Ramos (cell line): ENCODE measurements around the gene IRF3.

ENCODE experiments used
- in situ Hi-C: fragments of 300-500 bp; cut with MboI; formaldehyde crosslinking; loops from one replicate; pipeline ENCODE4 v1.14.3; 2022; ENCODE audit warnings: low sequenced_read_pairs; ENCODE audit not compliant: unreplicated experiment

IRF3 gene

DNA sequence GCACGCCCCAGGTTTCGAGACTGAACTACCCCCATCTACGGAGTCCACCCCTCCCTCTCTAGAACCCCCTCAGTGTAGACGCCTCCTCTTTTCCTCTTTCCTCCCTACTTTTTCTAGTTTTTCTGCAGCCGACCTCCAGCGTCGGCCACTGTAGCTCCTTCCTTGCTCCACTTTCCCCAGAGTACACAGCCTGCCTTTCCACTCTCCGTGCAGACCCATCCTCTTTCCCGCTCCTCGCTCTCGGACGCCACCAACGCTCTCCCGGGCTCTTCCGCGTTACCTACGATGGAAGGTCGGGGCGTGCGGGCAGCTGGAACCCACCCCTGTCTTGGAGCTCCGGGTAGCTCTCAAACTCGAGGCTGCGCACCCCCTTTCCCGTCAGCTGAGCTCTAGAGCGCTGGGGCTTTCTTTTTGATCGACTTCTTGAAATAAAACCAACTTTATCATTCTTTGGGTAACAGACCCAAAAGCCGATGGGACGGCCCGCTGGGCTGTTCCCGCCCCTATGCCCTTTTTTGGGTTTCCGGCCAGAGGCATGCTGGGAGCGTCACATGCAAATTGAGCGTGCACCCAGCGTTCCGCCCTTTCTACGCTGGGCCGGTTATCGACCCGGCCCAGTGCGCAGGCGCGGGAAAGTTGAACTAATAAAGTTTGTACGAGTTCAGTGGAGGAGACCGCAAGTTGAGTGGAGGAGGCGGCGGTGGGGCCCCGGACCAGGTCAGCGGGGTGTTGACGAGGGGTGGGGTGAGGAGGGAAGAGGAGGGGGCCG, at the start of gene IRF3, which contains the start of gene BCL2L12:
IRF3 (minus strand) TSS at position 507 of the 769 bp plus-strand sequence. CDS start 1,019 bp downstream, outside the sequence.
BCL2L12 (plus strand) TSS at position 583 of the 769 bp plus-strand sequence. CDS start 760 bp downstream, outside the sequence.
- in situ Hi-C loops, result no loop called here

DNA sequence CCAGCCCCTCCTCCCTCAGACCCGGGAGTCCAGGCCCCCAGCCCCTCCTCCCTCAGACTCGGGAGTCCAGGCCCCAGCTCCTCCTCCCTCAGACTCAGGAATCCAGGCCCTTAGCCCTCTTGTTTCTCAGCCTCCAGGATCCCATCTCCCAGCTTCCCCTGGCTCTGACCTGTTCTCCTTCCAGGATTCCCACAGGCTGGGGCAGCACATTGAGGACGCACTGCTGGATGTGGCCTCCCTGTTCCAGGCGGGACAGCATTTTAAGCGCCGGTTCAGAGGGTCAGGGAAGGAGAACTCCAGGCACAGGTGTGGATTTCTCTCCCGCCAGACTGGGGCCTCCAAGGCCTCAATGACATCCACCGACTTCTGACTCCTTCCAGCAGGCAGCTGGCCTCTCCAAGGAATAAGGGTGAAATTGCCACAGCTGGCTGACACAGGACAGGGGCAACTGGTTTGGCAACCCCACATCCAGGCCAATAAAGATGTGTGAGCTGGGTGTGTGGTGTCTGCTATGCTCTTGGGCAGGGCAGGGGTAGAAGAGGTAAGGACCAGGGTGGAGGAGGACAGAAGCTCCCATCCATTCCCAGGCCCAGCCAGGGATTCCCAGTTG, 47.7 kb upstream of the IRF3 start:
- in situ Hi-C loops, result no loop called here

GRCh38 chr19:49712397-49712859, 46.8 kb upstream of the IRF3 start:
- in situ Hi-C loops, result no loop called here

DNA sequence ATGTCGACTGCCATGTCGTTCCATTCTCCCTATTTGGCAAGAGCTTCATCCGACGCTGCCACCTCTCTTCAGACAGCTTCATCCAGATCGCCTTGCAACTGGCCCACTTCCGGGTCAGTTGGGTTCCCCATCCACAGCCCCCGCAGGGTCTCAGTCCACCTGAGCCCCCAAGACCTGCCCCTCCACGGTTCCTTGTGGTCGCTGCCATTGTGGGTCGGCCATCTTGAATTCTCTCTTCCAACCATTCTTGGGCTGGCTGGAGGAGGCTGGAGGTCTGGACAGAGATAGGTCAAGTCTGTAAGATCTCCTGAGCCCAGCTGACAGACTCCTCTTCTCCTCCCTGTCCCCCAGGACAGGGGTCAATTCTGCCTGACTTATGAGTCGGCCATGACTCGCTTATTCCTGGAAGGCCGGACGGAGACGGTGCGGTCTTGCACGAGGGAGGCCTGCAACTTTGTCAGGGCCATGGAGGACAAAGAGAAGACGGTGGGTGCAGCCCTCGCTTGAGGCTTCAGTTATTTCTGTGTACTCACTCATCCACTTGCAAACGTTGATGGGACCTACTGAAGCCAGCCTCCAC, 44.8 kb upstream of the IRF3 start:
- in situ Hi-C loops, result no loop called here

GRCh38 chr19:49705919-49706318, 40.3 kb upstream of the IRF3 start:
- in situ Hi-C loops, result no loop called here

- in situ Hi-C loops, result no loop called here
Measured at GRCh38 chr19:49704888-49705642, 39.4 kb upstream of the IRF3 start.

GRCh38 chr19:49701271-49701786, 35.7 kb upstream of the IRF3 start:
- in situ Hi-C loops, result no loop called here

DNA sequence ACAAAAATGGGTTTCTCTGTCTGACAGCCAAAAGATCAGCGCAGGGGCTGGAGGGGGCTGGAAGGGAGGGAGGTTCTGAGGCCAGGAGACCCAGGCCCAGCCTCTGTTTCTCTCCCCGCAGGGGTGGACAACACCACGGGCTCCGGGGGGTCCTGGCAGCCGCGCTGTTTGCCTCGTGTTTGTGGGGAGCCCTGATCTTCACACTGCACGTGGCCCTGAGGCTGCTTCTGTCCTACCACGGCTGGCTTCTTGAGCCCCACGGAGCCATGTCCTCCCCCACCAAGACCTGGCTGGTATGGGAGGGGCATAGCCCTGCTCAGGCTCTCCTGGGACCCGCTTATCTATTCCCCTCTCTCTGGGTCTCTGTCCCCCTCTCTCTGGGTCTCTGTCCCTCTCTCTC, 34.9 kb upstream of the IRF3 start:
- in situ Hi-C loops, result no loop called here

- in situ Hi-C loops, result no loop called here
Measured at GRCh38 chr19:49699364-49699763, 33.7 kb upstream of the IRF3 start.

DNA sequence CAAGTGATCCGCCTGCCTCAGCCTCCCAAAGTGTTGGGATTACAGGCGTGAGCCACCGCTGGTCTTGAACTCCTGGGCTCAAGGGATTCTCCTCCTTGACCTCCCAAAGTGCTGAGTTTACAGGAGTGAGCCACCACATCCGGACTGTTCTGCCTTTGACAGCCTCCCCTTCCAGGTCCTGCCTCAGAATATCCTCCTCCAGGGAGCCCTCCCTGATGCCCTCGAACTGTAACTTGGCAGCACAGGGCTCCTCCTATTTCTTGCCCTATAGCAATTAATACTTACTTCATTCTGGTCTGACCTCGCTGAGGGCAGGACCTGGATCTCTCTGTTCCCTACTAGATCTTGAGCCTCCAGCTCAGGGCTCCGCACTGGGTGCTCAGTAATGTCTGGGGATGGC, 31.2 kb upstream of the IRF3 start:
- in situ Hi-C loops, result no loop called here

GRCh38 chr19:49696115-49696514, 30.5 kb upstream of the IRF3 start:
- in situ Hi-C loops, result no loop called here

DNA sequence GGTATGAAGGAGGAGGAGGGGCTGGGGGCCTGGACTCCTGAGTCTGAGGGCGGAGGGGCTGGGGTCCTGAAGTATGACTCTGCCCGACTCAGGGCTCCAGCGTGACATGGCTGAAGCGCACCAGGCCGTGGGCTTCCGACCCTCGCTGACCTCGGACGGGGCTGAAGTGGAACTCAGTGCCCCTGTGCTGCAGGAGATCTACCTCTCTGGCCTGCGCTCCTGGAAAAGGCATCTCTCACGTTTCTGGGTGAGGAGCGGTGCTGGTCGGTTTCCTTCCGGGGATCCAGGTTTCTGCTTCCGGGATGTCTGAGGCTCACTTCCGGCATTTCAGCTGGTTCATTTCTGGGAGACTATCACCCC, 26.5 kb upstream of the IRF3 start:
- in situ Hi-C loops, result no loop called here

DNA sequence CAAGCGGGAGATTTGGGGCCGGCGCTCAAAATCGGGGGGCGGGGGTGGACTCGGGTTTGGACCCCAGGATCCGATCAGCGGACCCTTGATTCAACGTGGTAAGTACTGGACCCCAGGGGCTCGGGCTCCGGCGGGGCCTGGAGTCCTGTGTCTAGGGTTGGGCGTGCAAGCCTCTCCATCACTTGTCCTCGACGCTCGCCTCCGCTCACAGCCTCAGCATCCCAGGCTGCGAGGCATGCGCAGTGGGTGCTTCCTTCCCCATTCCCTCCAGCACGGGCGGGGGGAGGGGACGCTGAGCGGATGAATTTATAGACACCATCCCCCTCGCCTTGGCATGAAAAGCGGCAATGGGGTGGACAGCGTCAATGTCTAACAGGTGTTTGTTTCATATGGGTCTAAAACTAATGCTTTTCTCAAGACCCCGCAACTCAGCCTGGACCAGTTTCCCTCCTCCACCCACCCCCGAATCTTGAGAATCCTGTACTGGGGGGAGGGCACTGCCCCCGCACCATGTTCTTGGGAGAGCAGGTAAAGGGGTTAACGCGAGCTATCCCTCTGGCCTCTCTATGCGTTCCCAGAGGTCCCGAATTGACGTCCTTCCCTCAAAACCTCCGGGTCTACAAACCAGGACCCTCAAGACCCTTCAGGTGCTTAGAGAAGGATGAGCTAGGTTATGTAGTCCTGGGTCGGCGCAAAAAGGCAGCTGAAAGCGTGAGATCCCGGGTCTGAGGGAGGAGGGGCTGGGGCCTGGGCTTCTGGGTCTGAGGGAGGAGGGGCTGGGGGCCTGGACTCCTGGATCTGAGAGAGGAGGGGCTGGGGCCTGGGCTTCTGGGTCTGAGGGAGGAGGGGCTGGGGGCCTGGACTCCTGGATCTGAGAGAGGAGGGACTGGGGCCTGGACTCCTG, 25.8 kb upstream of the IRF3 start:
- in situ Hi-C loops, result no loop called here

GRCh38 chr19:49690656-49691242, 25.1 kb upstream of the IRF3 start, which contains the start of gene CPT1C:
Gene CPT1C, plus strand, starts transcription at chr19:49691116. Its CDS starts 1,137 bp downstream, at chr19:49692253.
- in situ Hi-C loops, result no loop called here

- in situ Hi-C loops, result no loop called here
Measured at GRCh38 chr19:49690079-49690655, 24.5 kb upstream of the IRF3 start.

GRCh38 chr19:49689133-49690078, 23.7 kb upstream of the IRF3 start, which contains the start of gene ADM5:
Gene ADM5, plus strand, starts transcription at chr19:49689594. Its CDS starts 244 bp downstream, at chr19:49689838.
- in situ Hi-C loops, result no loop called here

- in situ Hi-C loops, result no loop called here
Measured at GRCh38 chr19:49688531-49689132, 23.0 kb upstream of the IRF3 start.
